Measurements from ENCODE around the gene TNRC6C.
A peak's percentile ranks its signal among the peaks of the same experiment; 100 is the strongest.

Gene TNRC6C, protein sequence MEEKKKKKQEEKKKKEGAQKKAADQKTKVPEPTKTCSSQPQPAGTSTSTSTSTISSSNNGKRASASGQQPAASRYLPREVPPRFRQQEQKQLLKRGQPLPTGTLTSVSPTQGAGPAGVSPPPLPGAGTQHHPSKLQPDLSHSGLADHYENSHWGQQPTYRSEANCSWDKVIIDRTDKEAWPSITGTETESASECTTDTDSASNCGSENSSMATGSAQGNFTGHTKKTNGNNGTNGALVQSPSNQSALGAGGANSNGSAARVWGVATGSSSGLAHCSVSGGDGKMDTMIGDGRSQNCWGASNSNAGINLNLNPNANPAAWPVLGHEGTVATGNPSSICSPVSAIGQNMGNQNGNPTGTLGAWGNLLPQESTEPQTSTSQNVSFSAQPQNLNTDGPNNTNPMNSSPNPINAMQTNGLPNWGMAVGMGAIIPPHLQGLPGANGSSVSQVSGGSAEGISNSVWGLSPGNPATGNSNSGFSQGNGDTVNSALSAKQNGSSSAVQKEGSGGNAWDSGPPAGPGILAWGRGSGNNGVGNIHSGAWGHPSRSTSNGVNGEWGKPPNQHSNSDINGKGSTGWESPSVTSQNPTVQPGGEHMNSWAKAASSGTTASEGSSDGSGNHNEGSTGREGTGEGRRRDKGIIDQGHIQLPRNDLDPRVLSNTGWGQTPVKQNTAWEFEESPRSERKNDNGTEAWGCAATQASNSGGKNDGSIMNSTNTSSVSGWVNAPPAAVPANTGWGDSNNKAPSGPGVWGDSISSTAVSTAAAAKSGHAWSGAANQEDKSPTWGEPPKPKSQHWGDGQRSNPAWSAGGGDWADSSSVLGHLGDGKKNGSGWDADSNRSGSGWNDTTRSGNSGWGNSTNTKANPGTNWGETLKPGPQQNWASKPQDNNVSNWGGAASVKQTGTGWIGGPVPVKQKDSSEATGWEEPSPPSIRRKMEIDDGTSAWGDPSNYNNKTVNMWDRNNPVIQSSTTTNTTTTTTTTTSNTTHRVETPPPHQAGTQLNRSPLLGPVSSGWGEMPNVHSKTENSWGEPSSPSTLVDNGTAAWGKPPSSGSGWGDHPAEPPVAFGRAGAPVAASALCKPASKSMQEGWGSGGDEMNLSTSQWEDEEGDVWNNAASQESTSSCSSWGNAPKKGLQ (N-terminal part only)

DNA sequence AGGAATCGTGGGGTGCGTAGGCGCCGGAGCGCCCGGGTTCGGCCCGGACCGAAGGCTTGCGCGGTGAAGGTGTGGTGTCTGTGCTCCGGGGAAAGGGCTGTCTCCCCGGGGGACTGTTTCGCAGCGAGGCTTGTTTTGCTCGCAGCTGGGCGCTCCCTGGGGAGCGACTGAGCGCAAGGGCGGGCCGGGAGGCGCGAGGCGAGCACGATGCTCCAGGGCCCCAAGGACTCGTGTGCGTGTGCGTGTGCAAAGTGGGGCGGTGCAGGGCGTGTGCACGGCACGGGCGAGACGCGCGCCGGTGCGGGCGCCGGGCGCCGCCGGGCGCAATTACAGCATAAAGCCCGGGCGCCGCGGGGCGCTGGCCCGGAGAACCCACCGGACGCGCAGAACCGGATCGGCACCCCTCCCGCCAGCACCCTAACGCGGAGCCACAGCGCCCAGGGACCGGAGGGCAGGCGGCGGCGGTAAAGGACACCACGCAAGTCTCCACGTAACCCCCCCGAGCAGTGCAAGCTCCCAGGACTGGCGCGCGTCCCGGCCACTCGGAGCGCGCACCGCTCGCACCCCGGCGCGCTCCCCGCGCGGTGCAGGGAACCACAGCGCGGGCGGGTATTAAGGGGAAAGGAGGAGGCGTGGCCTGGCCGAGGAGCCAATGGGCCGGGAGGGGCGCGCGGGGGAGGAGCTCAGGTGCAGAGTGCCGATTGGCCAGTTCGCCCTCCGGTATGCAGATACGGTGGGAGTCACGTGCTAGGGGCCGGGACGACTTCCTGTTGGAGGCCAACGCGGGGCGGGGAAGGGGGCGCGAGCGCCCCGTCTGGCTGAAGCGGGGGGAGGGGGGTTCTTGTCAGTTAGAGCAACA is at the start of gene TNRC6C:
Gene TNRC6C (plus strand): TSS at position 847 of the 859 bp plus-strand sequence. CDS start 45,504 bp downstream, outside the sequence.
- DNase-seq, result peak; percentile 98 to 99

DNA sequence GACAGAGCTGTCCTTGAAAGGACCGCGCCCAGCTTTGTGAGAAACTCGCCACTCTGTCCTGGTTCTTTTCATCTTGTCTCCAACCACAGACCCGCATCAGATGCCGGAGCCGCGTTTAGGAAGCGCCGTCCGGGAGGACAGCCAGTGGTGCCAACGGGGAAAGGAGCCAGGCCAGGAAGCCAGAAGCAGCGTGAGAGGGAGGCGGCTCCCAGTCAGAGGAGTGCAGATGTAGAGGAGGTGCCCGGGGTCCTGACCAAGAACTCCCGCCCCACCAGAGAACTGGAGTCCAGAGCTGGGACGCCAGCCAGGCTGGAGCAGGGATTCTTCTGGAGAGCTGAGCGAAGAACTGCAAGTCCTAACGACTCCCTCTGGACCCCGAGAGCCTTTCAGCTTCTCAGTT is 49.3 kb upstream of the TNRC6C start:
- no peak for DNase-seq

DNA sequence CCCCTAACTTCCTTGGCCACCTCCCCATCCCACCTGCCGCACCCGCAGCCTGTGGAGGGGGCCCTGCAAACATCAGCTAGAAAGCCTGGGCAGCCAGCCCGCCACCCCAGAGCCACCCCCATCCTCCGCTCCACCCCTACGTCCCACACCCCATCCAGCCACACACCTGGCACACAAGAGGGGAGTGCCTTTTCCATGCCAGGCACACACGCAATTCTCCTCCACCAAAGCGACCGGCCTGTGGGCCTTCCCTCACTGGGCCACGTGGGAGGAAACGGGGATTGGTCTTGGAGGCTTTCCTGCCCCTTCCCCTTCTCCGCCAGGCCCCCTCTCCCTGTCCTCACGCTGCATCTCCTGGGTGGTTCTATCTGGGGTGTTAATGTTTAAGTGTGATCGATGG is 48.7 kb upstream of the TNRC6C start:
- no peak for DNase-seq

DNA sequence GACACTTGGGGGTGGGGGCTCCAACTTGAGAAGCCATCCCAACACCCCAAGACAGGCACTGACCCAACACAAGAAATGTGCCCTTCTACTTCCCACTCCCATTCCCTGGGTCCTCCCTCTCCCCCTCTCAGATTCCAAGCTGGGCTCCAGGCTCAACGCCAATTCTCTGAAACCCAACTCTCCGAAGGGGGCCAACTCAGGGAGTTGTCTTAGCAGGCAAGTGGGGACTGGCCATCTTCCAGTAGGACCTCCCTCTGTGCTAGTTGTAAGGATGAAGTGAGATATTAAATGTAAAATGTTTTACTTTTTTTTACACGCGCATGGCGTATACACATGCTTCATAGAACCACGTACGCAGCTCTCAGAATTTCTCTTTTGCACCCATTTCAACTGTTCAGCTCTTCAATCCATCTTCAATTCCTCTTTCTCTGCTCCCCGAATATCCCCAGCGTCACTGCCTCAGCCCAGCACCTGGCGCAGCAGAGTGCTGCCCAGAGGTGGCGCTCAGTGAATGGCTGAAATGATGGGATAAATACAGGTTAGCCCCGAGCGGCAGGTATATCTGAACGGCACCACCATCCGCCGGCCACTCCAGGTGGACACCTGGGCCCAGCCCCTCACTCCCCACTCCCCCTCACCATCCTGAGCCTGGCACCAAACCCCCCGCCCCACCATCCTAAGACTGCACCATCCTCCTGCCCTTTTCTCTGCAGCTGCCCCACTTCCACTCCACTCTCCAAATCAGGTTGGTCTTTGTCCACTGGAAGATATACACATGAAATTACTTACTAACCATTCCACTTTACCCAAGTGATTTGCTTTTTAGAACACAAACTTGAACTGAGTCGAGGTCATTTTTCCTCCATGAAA is 43.9 kb upstream of the TNRC6C start:
- DNase-seq, result peak; percentile 19 to 26

DNA sequence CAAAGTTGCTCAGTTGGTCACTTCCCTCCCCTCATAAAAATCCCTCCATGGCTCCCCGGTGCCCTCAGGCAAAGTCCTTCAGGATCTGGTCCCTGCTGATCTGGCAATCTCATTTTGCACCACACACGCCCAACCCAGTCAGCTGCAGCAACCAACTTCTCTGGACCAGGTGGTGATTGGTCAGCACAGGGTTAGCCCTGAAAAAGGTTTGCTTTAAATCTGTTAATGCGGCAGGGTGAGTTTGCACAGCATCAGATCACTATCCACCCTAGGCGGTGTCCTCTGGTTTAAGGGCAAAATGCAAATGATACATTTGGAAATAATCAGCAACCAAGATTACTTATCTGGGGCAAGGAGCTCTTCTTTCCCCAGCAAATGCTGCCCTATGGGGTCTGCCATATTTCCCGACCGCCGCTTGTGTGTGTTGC is 42.9 kb upstream of the TNRC6C start:
- no peak for DNase-seq

DNA sequence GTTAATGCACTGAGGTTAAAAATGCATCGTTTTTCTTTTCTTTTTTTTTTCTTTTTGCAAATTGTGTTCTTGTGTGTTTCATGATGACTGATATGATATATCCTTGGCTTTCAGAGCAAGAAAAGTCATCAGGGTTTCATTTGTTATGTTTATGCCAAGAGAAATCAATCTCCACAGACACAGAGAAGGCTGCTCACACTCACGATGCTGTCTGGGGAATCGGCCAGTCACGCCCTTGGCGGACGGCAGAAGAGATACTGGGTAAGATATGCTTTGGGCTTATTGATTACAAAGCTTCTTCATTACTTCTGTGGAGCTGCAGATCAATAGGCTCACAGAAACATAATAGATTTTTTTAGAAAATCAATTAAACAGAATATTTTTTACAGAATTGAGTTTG is 42.2 kb upstream of the TNRC6C start:
- DNase-seq, result no peak

DNA sequence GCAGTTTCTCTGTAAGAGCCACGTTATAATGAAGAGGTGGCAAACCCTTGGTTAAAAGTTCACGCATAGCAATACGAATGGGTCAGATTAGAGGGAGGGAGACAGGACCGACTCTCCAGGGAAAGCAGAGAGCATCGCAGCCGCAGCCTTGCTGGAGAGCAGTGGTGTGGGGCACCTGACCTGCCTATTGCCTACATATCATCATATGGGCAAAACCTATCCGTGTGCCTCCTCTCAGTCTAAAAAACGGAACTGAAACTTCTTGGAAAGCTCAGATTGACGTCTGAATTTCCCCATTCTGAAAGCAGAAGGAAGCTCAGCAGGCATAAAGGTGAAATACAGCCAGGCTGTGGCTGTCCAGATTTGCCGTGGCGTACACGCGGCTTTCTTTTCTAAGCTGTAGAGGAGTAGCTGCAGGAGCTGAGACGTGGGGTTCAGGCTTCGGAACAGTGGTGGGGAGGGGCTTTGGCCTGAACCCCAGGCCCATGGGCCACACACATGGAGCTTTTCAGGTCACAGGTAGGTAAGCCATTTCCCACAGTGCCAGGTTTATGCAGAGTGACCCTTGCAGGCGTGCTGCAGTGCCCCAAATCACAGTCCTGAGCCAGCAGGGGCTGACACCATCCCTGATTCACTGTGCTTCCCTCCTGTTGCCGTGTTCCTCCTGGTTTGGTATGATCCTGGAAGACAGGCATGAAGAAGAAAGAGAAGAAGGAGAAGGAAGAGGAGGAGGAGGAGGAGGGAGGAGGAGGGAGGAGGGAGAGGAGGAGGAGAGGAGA is 41.6 kb upstream of the TNRC6C start:
- DNase-seq, result no peak

DNA sequence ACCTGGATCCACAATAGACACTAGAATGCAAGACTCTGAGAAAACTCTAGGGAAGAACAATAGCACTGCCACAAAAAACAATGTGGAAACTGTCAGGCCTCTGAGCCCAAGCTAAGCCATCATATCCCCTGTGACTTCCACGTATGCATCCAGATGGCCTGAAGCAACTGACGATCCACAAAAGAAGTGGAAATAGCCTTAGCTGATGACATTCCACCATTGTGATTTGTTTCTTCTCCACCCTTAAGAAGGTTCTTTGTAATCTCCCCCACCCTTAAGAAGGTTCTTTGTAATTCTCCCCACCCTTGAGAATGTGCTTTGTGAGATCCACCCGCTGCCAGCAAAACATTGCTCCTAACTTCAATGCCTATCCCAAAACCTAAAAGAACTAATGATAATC is 39.2 kb upstream of the TNRC6C start:
- no peak for DNase-seq

DNA sequence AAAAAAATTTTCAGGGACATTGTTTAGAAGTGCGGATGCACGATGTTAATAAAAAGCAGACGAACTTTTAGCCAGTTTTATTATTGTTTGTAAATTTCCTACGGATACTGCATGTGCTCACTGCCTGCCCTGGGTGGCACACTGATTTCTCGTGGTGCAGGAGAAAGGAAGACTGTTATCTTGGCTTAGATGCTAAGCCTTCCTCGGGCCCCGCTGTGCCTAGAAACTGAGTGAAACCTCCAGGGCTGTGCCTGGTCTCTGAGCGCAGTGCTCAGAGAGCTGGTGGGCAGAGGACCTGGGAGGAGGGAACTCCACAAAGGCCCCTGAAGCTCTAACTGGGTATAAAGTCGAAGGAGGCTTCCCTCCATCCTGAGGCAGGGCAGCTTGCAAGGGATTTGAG is 35.4 kb upstream of the TNRC6C start:
- DNase-seq, result no peak

DNA sequence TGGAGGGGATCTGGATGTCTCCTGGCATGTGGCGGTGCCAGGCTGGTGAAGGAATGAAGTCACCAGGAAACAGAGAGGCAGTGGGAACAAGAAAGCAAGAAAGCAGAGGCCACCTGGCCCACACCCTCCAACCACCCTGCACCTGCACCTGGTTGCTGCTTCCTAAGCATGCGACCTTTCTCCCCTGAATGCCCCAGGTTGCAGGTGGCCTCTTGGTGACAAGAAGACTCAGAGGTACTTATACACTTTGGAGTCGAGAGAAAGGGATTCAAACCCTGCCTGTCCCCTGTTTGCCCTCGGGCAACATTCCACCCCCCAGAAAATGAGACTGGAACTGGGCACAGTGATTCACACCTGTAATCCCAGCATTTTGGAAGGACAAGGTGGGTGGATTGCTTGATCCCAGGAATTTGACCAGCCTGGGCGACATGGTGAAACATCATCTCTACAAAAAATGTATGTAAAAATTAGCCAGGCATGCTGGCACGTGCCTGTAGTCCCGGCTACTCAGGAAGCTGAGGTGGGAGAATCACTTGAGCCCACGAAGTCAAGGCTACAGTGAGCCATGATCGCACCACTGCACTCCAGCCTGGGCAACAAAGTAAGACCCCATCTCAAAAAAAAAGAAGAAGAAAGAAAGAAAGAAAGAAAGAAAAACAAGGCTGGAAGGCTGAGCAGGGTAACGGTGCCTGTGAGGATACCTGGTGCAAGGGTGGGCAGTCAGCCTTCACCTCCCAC is 34.6 kb upstream of the TNRC6C start:
- DNase-seq, result no peak

DNA sequence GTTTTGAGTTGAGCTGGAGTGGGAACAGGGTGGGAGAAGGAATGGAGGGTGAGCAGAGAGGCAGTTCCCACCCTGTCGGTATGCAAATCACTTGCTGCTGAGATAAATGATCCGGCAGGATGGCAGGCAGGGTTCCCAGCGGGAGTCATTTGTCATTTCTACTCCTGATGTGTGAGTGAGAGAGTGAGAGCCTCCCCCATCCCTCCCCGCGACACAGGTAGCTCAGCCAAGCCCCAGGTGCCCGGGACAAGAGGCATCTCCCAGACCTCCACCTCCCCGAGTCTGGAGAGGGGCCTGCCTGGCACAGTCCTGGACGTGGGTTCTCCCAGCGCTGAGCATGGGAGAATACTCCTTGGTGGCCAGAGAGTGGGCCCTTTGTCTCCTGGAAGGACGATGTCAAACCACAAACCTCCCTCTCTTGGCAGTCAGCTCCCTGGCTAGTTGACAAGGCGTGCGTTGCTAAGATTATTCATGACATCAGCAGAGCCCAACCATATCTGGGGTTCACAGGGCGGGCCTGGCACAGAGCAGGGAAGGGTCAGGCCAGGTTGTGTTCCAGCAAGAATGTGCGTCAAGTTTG is 33.7 kb upstream of the TNRC6C start:
- DNase-seq, result no peak

DNA sequence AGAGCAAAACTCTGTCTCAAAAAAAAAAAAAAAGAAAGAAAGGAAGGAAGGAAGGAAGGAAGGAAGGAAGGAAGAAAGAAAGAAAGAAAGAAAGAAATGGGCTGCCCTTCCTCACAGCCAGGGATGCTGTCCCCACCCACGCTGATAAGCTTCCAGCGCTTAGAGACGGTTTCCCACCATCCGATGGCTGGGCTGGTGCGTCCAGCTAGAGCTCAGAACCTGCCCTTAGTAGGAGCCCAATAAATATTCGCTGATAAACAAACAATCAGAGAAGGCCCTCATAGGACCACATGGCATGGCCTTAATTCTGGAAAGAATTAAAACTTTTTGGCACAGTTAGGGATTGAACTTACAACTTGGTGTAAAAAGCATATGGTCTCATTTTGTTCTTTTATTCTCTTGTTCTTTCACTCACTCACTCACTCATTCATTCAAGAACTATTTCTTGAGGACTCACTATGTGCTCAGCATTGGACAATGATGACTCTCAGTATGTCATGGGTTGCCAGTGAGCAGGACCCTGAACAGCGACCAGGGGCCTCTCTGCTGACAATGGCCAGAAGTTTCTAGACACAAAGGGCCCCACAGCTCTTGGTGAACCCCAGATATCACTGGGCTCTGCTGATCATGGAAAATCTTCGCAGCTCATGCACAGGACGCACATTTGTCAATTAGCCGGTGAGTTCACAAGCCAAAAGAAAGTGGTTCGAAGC is 32.5 kb upstream of the TNRC6C start:
- DNase-seq, result no peak

DNA sequence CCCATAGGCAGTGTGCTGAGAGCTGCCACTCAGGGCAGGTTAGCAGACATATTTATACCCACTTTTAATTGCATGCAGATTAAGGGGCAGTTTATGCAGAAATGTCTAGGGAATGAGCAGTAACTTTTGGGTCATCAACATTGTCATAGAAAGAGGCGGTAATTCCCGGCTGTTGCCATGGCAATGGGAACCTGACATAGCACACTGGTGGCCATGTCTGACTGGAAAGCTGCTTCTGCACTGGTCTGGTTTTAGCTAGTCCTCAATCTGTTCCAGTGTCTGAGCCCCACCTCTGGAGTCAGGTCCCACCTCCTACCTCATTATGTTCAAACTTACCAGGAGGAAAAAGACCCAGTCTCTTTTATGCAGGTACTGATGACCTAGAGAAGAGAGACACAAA is 31.5 kb upstream of the TNRC6C start:
- no peak for DNase-seq

DNA sequence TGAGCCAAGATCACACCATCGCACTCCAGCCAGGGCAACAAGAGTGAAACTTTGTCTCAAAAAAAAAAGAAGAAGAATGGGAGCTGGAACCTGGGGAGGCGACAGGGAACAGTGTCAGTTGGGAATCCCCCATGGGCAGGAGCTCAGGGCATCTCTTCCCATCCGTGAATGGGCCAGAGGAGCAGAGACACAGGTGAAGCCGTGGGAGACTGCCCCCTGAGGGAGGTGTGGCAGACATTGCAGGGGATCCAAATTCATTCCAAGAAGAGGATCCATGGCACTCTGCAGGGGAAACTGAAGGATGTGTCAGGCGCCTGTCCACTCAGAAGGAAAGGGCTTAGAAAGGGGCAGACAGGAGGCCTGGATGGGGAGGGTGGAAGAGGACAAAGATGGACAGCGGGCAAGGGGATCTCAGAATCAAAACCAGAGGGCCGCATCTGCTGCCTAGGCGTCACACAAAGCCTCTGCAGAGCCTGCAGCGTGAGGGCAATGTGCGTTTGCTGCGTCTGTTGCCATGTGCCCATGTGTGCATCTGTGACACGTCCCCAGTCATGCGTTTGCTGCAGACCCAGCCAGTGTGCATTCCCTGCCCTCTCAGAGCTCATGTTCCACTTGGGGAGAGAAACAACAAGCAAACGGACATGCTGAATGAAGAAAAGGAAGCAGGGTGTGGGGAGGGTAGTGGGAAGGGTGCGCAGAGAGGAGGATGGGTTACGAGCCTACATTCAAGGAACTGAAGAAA is 30.6 kb upstream of the TNRC6C start:
- no peak for DNase-seq

DNA sequence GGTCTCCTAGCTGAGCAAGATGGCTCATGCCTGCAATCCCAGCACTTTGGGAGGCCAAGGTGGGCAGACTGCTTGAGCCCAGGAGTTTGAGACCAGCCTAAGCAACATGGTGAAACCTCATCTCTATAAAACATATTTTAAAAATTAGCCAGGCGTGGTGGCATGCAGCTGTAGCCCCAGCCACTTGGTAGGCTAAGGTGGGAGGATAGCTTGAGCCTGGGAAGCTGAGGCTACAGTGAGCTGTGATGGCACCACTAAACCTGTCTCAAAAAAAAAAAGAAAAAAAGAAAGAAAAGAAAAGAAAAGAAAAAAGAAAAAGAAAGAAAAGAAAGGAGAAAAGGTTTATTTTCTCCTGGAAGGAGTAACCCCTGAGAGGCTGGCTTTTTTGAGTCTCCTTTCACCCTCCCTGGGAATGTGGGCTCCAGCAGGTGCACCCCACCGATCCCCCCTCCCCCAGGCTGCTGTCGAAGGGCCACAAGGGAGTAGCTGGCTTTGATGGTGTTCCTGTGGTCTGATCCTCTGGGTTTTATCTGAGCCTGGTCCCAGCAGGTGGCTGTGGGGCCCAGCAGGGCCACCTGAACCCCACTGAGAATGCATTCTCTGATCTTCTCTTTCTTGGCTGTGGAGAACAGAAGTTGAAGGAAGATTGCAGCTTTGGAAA is 29.9 kb upstream of the TNRC6C start:
- DNase-seq, result no peak

DNA sequence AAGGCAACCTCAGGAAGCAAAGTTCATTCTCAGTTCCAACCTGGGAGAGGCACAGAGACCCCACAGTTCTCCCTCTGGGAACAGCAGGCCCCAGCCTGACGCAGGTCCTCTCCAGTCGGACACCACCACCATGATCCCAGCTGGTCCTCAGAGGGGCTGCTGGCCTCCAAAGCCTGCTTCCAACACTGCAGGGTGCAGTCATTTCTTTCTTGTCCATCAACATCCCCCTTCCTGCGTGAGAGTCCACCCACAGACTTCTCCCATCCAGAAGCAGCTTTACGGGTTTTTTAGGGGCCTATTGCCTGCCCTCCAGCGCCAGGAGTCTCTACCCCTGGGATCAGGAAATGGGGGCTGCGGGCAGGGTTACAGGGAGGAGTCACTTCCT is 29.3 kb upstream of the TNRC6C start:
- no peak for DNase-seq

DNA sequence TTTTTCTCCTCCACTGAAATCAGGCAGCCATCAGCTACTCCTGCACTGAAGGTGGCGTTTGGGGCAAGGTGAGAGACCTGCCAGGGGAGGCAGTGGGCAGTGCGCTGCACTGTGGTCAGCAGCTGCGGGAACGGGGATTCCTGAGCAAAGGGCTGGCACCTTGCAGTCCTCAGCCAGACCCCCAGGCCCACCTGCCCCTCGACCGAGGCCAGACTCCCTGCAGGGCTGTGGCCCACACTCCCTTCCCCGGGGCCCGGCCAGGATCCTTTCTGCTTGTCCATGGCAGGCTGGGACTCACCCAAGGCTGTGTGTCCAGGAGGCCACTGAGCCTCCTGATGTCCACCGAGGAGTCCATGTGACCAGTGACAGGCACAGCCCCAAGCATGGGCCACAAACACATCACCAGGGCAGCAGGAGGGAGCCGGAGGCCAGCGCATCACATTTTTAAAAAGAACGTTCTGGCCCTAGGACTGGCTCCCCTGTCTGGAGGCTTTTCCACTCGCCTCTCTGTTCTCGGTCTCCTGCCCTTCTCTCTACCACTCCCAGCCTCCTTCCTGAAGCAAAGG is 28.5 kb upstream of the TNRC6C start:
- no peak for DNase-seq

Data from NCI-H1930 (cell line).